SK-N-SH treated with all-trans-retinoic acid at 6 μM for 48 hours (cell line): ENCODE measurements around the gene SLC22A23.

ENCODE experiments used
- ATAC-seq: fragments of 200-7000 bp; cut with Tn5 transposase; 3 replicates; pipeline ENCODE4 v1.9.1; 2020; ENCODE audit warnings: mild to moderate bottlenecking, moderate library complexity
- ARNTL ChIP-seq: fragments of 450-650 bp; formaldehyde crosslinking; IDR thresholded peaks from 2 replicates; pipeline ENCODE4 v1.5.0; 2020; ENCODE audit warnings: low read depth, mild to moderate bottlenecking, moderate library complexity, borderline replicate concordance
- BACH2 ChIP-seq: fragments of 250-450 bp; sonication (Bioruptor Pico); IDR thresholded peaks from 2 replicates; pipeline ENCODE4 v1.9.0; 2021; ENCODE audit warnings: mild to moderate bottlenecking, borderline replicate concordance
- CSDC2 ChIP-seq: fragments of 250-450 bp; sonication (Bioruptor Pico); IDR thresholded peaks from 2 replicates; pipeline ENCODE4 v1.5.0; 2020; ENCODE audit warnings: mild to moderate bottlenecking, moderate library complexity
- ESRRG ChIP-seq: fragments of 250-450 bp; sonication (Bioruptor Pico); IDR thresholded peaks from 2 replicates; pipeline ENCODE4 v1.6.1; 2021; ENCODE audit warnings: mild to moderate bottlenecking
- GLIS3 ChIP-seq: fragments of 250-450 bp; sonication (Bioruptor Pico); IDR thresholded peaks from 2 replicates; pipeline ENCODE4 v1.5.0; 2020; ENCODE audit warnings: mild to moderate bottlenecking, moderate library complexity
- ISL1 ChIP-seq: fragments of 250-450 bp; sonication (Bioruptor Pico); IDR thresholded peaks from 2 replicates; pipeline ENCODE4 v2.1.2; 2022; ENCODE audit warnings: mild to moderate bottlenecking, moderate library complexity
- OSR1 ChIP-seq: fragments of 250-450 bp; sonication (Bioruptor Pico); IDR thresholded peaks from 2 replicates; pipeline ENCODE4 v1.8.0; 2022; ENCODE audit warnings: moderate library complexity, mild to moderate bottlenecking, inconsistent platforms
- PPARA ChIP-seq: fragments of 250-450 bp; sonication (Bioruptor Pico); IDR thresholded peaks from 2 replicates; pipeline ENCODE4 v1.5.0; 2020; ENCODE audit warnings: mild to moderate bottlenecking, borderline replicate concordance
- RARB ChIP-seq: fragments of 250-450 bp; sonication (Bioruptor Pico); IDR thresholded peaks from 2 replicates; pipeline ENCODE4 v1.8.0; 2021; ENCODE audit warnings: mild to moderate bottlenecking, moderate library complexity
- SNAI2 ChIP-seq: fragments of 250-450 bp; sonication (Bioruptor Pico); IDR thresholded peaks from 2 replicates; pipeline ENCODE4 v1.5.0; 2020; ENCODE audit warnings: mild to moderate bottlenecking, moderate library complexity
- TCF4 ChIP-seq: fragments of 250-450 bp; sonication (Bioruptor Pico); IDR thresholded peaks from 2 replicates; pipeline ENCODE4 v1.8.0; 2021; ENCODE audit warnings: mild to moderate bottlenecking, moderate library complexity, borderline replicate concordance
- TOX ChIP-seq: fragments of 250-450 bp; sonication (Bioruptor Pico); IDR thresholded peaks from 2 replicates; pipeline ENCODE4 v1.8.0; 2021; ENCODE audit warnings: mild to moderate bottlenecking, moderate library complexity, borderline replicate concordance
- ZC3H10 ChIP-seq: fragments of 250-450 bp; sonication (Bioruptor Pico); IDR thresholded peaks from 2 replicates; pipeline ENCODE4 v1.5.1; 2021; ENCODE audit warnings: mild to moderate bottlenecking, moderate library complexity
- ZFP3 ChIP-seq: fragments of 250-450 bp; sonication (Bioruptor Pico); IDR thresholded peaks from 2 replicates; pipeline ENCODE4 v1.5.0; 2020; ENCODE audit warnings: mild to moderate bottlenecking, moderate library complexity
- ZFP30 ChIP-seq: fragments of 450-650 bp; formaldehyde crosslinking; IDR thresholded peaks from 2 replicates; pipeline ENCODE4 v1.5.0; 2022; ENCODE audit warnings: mild to moderate bottlenecking, moderate library complexity
- ZNF565 ChIP-seq: fragments of 450-650 bp; formaldehyde crosslinking; conservative IDR thresholded peaks from 2 replicates; pipeline ENCODE4 v1.5.0; 2020; ENCODE audit warnings: low read depth, mild to moderate bottlenecking, moderate library complexity
- ZNF70 ChIP-seq: fragments of 450-650 bp; formaldehyde crosslinking; IDR thresholded peaks from 2 replicates; pipeline ENCODE4 v1.5.0; 2020; ENCODE audit warnings: mild to moderate bottlenecking, moderate library complexity
- ZNF8 ChIP-seq: fragments of 450-650 bp; formaldehyde crosslinking; IDR thresholded peaks from 2 replicates; pipeline ENCODE4 v1.5.0; 2020; ENCODE audit warnings: mild to moderate bottlenecking, moderate library complexity
- TF ChIP-seq, protein P1 (sequence below): fragments of 250-450 bp; sonication (Bioruptor Pico); IDR thresholded peaks from 2 replicates; pipeline ENCODE4 v1.5.1; 2021; ENCODE audit warnings: mild to moderate bottlenecking, moderate library complexity
- TF ChIP-seq, protein P2 (sequence below): fragments of 250-450 bp; sonication (Bioruptor Pico); IDR thresholded peaks from 2 replicates; pipeline ENCODE4 v1.5.0; 2020; ENCODE audit warnings: mild to moderate bottlenecking, moderate library complexity
- TF ChIP-seq, protein P3 (sequence below): fragments of 250-450 bp; sonication (Bioruptor Pico); IDR thresholded peaks from 2 replicates; pipeline ENCODE4 v1.5.1; 2020; ENCODE audit warnings: low read depth, mild to moderate bottlenecking, moderate library complexity
- TF ChIP-seq, protein P4 (sequence below): fragments of 250-450 bp; sonication (Bioruptor Pico); IDR thresholded peaks from 2 replicates; pipeline ENCODE4 v1.8.0; 2021; ENCODE audit warnings: low read depth, mild to moderate bottlenecking, moderate library complexity, borderline replicate concordance

SLC22A23 gene

DNA sequence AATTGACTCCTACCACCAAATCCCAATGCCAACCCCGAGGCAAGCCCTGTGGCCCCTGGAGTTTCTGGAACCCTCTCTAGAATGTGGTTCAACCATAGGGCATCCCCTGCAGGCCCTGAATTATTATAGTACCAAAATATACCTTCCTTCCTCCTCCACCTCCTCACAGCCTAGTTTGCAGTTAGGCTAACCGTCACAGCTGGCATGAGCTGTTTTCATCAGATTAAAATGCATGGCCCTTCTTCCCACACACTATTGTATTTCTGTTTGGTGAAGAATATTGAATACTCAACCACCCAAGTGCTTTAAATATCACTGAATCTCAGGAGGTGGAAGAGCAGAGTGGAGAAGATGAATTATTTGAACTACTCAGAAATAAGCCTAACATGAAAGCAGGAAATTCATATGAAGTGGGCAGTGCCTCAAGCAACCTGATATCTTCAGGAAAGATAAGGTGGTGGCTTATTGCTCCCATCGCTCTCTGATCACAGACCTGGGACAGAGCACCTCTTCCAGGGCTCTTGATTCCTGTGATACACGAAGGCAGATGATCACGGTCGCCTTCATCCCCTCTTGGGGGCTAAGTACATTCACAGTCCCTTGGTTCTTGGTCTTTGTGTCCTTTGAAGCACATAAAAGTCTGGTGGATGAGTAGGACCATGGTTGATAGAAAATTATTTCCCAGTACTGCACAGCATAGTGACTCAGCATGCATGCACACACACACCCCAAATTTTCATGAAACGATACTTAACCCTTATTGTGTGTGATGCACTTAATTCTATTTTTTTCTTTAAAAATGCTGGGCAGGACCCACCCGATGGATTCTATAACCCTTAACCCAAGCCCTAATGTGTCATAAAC is 107.2 kb downstream of the SLC22A23 start:
- TF ChIP-seq RARB (CRISPR knock-in tag) = no peak
- TF ChIP-seq SNAI2 (CRISPR knock-in tag) = no peak
- TF ChIP-seq ISL1 (CRISPR knock-in tag) = no peak
- no peak for TF ChIP-seq PPARA (CRISPR knock-in tag)
- TF ChIP-seq BACH2 = no peak
- no peak for TF ChIP-seq ARNTL
- no peak for TF ChIP-seq ZNF70 (CRISPR knock-in tag)
- no peak for TF ChIP-seq TCF4 (CRISPR knock-in tag)
- TF ChIP-seq TOX = no peak
- TF ChIP-seq, protein P1, sequence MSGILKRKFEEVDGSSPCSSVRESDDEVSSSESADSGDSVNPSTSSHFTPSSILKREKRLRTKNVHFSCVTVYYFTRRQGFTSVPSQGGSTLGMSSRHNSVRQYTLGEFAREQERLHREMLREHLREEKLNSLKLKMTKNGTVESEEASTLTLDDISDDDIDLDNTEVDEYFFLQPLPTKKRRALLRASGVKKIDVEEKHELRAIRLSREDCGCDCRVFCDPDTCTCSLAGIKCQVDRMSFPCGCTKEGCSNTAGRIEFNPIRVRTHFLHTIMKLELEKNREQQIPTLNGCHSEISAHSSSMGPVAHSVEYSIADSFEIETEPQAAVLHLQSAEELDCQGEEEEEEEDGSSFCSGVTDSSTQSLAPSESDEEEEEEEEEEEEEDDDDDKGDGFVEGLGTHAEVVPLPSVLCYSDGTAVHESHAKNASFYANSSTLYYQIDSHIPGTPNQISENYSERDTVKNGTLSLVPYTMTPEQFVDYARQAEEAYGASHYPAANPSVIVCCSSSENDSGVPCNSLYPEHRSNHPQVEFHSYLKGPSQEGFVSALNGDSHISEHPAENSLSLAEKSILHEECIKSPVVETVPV (CRISPR knock-in tag) = no peak
- no peak for TF ChIP-seq ZFP3 (CRISPR knock-in tag)
- no peak for TF ChIP-seq ZNF565 (CRISPR knock-in tag)
- no peak for TF ChIP-seq ZNF8
- TF ChIP-seq ZC3H10 (CRISPR knock-in tag) = no peak
- TF ChIP-seq, protein P2, sequence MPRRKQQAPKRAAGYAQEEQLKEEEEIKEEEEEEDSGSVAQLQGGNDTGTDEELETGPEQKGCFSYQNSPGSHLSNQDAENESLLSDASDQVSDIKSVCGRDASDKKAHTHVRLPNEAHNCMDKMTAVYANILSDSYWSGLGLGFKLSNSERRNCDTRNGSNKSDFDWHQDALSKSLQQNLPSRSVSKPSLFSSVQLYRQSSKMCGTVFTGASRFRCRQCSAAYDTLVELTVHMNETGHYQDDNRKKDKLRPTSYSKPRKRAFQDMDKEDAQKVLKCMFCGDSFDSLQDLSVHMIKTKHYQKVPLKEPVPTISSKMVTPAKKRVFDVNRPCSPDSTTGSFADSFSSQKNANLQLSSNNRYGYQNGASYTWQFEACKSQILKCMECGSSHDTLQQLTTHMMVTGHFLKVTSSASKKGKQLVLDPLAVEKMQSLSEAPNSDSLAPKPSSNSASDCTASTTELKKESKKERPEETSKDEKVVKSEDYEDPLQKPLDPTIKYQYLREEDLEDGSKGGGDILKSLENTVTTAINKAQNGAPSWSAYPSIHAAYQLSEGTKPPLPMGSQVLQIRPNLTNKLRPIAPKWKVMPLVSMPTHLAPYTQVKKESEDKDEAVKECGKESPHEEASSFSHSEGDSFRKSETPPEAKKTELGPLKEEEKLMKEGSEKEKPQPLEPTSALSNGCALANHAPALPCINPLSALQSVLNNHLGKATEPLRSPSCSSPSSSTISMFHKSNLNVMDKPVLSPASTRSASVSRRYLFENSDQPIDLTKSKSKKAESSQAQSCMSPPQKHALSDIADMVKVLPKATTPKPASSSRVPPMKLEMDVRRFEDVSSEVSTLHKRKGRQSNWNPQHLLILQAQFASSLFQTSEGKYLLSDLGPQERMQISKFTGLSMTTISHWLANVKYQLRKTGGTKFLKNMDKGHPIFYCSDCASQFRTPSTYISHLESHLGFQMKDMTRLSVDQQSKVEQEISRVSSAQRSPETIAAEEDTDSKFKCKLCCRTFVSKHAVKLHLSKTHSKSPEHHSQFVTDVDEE (CRISPR knock-in tag) = no peak
- TF ChIP-seq GLIS3 (CRISPR knock-in tag) = no peak
- TF ChIP-seq, protein P3, sequence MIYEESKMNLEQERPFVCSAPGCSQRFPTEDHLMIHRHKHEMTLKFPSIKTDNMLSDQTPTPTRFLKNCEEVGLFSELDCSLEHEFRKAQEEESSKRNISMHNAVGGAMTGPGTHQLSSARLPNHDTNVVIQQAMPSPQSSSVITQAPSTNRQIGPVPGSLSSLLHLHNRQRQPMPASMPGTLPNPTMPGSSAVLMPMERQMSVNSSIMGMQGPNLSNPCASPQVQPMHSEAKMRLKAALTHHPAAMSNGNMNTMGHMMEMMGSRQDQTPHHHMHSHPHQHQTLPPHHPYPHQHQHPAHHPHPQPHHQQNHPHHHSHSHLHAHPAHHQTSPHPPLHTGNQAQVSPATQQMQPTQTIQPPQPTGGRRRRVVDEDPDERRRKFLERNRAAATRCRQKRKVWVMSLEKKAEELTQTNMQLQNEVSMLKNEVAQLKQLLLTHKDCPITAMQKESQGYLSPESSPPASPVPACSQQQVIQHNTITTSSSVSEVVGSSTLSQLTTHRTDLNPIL (CRISPR knock-in tag) = no peak
- no peak for TF ChIP-seq CSDC2 (CRISPR knock-in tag)
- no peak for TF ChIP-seq ESRRG
- TF ChIP-seq, protein P4, sequence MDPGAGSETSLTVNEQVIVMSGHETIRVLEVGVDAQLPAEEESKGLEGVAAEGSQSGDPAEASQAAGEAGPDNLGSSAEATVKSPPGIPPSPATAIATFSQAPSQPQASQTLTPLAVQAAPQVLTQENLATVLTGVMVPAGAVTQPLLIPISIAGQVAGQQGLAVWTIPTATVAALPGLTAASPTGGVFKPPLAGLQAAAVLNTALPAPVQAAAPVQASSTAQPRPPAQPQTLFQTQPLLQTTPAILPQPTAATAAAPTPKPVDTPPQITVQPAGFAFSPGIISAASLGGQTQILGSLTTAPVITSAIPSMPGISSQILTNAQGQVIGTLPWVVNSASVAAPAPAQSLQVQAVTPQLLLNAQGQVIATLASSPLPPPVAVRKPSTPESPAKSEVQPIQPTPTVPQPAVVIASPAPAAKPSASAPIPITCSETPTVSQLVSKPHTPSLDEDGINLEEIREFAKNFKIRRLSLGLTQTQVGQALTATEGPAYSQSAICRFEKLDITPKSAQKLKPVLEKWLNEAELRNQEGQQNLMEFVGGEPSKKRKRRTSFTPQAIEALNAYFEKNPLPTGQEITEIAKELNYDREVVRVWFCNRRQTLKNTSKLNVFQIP = no peak
- no peak for ATAC-seq

DNA sequence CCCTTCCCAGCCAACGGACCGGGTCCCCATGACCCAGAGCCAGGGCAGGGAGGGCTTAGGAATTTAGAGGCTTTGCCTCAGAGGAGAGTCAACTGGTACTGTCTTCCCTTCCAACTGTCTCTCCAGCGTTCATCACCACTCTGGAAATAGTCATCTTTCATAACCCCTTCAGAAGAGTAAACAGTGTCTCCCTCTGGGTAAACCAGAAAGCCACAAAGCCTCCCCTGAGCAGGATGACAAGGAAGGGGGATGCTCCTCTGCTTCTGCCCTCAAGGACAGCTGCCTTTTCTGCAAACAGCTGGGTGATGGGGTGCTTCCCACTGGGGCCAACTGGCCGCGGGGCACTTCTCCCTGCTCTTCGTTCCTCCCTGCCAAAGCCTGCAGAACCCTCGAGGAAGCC is 108.0 kb downstream of the SLC22A23 start:
- no peak for ATAC-seq
- TF ChIP-seq ISL1 (CRISPR knock-in tag) = no peak

DNA sequence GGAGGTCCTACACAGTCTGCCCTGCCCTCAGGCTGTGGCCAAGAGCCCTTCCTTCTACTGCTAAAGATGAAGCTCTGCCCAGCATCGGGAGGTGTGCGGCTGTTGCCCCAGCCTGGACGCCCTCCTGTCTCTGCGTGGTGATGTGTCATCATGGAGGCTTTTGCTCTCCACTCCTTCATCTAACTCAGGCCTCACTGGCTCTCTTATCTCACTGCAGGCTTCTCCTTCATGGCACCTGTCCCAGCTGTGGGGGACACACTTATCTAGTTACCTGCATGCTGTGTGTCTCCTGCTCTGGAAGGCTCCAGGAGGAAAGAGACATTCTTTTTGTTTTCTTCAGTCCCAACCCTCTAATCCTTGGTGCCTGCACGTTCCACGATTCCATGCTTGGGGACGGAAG is 109.0 kb downstream of the SLC22A23 start:
- no peak for ATAC-seq
- TF ChIP-seq ZFP3 (CRISPR knock-in tag) (no peak), ZFP30 (CRISPR knock-in tag) (no peak), ZNF565 (CRISPR knock-in tag) (no peak), ZC3H10 (CRISPR knock-in tag) (no peak), OSR1 (CRISPR knock-in tag) (no peak), PPARA (CRISPR knock-in tag) (no peak), ZNF8 (no peak)
- TF ChIP-seq, protein P2 (CRISPR knock-in tag) = no peak
- TF ChIP-seq, protein P1 (CRISPR knock-in tag) = no peak
- TF ChIP-seq, protein P3 (CRISPR knock-in tag) = no peak
